Caki2 (cell line): ENCODE data around the gene AKR1B15. TPM values are rescaled to one million over a fixed set of nuclear protein-coding genes. Genes with fewer than 3 reads are reported as not detected.
"Not testable (repeated sequence)": the region's sequence is repeated elsewhere in the genome, so short reads cannot be mapped to it uniquely, and the experiment has no call there.

Source experiments
- DNase-seq: peaks from one replicate; pipeline ENCODE4 v3.0.0-alpha.2; 2015; ENCODE audit warnings: low read depth
- in situ Hi-C: cut with HindIII; loops from 2 replicates; pipeline ENCODE4 v1.10.0; 2016; ENCODE audit warnings: low sequenced_read_pairs, low pct_unique_long_range_greater_than_20kb, mixed read lengths
- total RNA-seq: library from RNA; depleted of rRNA; stranded (reverse); fragments of >200 nt; shearing (Covaris generic); gene quantifications from 2 replicates; pipeline ENCODE4 v1.2.3, GENCODE V29; 2014; ENCODE audit warnings: low replicate concordance; rRNA removed

AKR1B15 gene
- 0.72 and 4.3 TPM in 2 replicates for total RNA-seq

DNA sequence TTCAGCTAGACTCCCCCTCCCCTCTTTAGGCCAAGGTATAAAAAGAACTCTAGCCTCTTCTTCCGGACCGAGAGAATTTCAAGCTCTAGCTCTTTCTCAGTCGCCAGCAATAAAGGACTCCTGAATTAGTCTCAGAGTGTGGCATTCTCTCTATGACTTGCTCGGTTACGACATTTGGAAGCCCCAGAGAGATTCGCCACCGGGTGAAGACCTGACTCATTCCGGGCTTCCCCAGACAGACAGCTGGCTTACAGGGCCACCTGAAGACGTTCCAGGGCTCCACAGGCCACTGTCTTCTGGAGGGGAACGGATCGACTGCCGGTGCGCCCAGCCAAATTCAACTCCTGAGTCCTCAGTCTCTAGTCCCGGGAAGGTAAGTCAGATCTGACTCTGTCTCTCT is at the start of gene AKR1B15:
Gene AKR1B15 (plus strand): TSS at position 234 of the 400 bp plus-strand sequence. CDS start 15,510 bp downstream, outside the sequence.
- DNase-seq: peak; percentile 42
- in situ Hi-C loops: loop anchor here (10.0 kb wide), 1 partner anchor 56 kb away; no protein-coding TSS in a partner anchor

DNA sequence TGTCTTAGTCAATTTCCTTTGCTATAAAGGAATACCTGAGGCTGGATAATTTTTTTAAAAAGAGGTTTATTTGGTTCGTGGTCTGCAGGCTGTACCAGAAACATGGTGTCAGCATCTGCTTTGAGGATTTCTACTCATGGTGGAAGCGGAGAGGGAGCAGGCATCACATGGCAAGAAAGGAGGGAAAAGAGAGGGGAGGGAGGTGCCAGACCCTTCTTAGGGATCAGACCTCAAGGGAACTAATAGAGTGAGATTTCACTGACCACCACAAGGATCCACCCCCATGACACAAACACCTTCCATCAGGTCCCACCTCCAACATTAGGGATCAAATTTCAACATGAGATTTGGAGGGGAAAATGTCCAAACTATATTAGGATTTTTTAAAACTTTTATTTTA is 48.5 kb upstream of the AKR1B15 start:
- no peak for DNase-seq
- in situ Hi-C loops: no loop called here

DNA sequence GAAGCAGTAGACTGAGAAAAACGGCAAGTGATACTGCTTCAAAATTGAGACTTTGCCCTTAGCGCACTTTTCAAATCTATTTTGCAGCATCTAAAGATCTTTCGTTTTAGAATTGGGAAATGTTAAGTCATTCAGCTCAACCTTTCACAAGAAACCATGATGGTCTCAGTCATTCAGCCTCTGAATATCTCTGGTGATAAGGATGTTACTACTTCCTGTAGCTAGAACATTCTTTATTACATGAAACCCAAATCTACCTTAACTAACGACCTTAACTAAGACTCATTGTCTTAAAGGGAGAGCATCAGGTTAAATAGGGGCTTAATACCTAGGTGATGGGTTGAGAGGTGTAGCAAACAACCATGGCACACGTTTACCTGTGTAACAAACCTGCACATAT is 47.9 kb upstream of the AKR1B15 start:
- in situ Hi-C loops: no loop called here
- no peak for DNase-seq

DNA sequence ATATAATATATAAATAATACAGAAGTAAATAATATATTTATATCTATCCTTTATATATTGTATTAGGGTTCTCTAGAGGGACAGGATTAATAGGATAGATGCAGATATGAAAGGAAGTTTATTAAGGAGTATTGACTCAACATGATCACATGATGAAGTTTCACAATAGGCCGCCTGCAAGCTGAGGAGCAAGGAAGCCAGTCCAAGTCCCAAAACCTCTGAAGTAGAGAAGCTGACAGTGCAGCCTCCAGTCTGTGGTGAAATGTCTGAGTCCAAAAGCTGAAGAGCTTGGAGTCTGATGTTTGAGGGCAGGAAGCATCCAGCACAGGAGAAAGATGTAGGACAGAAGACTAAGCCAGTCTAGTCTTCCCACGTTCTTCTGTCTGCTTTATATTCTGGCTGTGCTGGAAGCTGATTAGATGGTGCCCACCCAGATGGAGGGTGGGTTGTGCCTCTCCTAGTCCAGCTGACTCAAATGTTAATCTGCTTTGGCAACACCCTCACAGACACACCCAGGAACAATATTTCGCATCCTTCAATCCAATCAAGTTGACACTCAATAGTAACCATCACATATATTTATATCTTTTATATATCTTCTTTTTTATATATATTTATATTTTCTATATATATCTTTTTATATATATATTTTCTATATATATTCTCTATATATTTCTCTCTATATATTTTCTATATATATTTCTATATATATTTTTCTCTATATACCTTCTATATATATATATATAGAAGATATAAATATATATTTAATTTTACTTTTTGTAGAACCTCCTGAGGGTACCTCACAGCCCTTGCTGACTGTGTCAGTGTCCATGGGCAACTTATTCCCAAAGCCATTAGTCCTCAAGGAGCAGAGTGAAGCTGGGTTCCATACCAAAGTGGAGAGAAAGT is 46.2 kb upstream of the AKR1B15 start:
- in situ Hi-C loops: no loop called here
- no peak for DNase-seq

DNA sequence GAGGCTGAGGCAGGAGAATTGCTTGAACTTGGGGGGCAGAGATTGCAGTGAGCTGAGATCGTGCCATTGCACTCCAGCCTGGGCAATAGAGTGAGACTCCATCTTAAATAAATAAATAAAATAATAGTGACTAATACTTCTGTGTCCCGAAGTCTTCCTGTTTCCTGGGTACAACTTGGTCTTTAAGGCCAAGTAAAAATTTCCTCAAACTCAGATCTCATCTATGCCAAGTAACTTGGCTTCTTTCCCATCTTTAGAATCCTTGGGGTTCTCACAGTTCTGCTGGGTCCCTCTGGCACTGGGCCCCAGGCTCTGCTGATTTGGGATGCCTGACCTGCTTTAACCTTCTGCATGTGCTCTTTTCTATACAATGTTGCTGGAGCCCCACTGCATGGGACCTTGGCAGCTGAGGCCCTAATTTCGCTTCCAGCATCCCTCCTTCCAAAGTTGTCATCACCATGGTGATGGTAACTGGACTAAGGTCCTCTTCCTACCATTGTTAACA is 44.2 kb upstream of the AKR1B15 start:
- DNase-seq: no peak
- in situ Hi-C loops: no loop called here

DNA sequence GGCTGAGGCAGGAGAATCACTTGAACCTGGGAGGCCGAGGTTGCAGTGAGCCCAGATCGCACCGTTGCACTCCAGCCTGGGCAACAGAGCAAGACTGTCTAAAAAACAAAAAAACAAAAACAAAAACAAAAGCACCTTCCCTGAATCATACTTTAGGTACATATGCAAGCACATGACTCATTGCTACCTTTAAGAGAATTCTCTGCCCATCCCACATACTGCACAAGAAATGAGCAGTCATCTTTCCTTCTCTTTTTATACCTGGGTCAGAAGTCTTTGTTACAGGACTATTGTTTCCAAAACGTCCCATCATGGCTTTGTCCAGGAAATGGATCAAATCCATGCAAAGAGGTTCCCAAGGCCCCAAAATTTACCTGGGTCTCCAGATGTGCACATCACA is 43.1 kb upstream of the AKR1B15 start:
- in situ Hi-C loops: no loop called here
- no peak for DNase-seq

DNA sequence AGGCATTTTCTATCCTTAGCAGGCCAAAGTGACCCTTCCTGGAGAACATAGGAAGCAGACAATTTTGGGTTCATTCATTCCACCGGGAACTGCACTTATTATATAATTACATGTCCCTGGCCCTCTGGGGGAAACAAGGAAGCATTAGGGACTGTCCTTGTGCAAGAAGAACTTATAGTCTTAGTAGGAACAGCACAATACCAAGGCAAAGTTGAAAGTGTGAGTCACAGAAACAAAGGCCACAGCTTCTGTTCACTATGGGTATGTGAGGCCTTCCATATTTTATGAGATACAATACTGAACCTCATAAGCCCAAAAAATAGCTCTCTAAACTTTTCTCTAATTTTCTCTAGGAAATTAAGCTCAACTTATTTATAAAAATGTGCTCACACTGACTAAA is 39.9 kb upstream of the AKR1B15 start:
- no peak for DNase-seq
- in situ Hi-C loops: no loop called here

DNA sequence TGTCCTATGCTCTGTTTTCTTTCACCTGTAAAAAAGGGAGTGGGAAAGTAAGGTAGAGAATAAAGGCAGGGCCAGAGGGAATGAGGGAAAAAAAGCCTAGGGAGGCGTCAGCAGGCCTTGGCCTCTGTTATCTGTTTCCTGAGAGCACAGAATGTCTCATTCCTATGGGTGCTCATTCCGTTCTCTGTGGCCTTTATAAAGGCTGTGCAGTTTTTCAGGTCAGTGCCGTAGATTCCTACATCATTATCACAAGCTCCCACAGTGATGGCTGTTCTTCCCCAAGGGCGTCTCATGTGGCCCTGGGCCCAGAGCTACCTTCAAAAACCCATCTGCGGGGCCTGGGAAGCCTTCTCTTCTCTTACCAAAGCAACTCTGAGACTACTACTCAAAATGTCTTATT is 38.3 kb upstream of the AKR1B15 start:
- no peak for DNase-seq
- in situ Hi-C loops: no loop called here

DNA sequence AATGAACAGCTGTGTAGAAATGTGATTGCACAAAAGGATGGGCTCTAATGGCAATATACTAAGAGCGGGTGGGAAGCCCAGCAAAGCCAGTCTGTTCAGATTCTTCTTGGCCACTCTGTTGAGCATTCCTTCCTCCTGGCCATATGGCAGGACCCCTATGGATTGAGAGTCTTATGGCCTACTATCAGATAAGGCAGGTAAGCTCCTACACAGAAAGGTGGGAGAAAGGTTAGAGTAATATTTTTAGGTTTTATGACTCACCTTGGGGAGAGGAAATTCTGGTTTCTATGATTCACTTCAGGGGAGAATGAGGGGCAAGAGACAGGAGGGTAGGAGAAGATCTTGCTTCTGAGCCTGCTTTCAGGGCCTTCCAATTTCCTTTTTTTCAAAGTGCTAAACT is 36.6 kb upstream of the AKR1B15 start:
- in situ Hi-C loops: no loop called here
- no peak for DNase-seq

DNA sequence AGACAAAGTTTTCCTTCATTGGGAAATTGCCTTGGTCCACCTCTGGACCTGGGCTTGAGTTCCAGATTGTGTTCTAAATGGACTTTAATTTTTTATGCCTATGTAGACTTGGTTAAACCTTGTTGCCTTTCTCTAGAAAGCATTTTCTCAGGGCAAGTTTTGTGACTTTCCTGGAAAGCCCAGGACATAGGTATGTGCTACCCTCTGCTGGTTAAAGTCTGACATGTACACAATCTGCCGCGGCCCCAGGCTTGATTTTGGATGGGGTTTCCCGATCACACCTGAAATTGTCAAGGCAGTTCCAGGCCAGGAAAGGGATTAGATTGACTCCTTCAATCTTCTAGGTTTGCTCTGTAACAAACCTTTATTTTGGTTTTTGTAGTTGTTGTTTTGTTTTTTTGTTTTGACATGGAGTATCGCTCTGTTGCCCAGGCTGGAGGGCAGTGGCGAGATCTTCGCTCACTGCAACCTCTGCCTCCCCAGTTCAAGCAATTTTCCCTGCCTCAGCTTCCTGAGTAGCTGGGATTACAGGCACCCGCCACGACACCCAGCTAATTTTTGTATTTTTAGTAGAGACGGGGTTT is 35.6 kb upstream of the AKR1B15 start:
- in situ Hi-C loops: no loop called here
- peak; percentile 55 for DNase-seq

DNA sequence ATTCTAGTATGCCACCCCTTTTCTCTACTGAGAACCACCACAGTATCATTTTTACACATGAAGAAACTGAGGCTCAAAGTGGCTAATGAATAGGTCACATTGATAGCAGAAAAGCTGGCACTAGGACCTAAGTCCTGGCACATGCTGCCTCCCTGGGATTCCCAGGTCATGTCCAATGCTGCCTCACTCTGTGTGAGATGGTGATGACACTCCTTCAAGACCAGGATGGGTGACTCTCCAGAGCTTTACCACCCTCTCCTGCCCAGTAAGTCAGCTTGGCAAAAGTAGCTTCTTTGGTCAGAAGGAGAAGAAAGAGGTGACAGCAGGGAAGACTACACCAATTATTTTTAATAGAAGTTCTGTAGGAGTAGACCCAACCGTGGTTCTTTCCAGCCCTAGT is 34.8 kb upstream of the AKR1B15 start:
- in situ Hi-C loops: no loop called here
- DNase-seq: no peak

DNA sequence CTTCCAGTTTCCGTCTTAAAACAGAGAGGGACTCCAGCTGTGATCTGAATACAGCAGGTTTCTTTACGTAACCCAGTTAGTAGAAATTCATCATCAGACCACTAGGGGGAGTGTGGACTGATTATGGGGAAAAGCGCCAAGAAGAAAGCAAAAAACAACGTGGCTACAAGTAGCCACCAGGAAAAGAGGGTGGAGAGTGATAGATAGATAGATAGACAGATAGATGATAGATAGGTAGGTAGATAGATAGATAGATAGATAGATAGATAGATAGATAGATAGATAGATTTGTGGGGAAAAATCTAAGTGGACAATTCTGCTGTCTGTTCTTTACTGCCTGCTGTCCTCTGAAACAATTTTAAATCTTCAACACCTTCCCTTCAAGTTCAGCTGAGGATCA is 34.2 kb upstream of the AKR1B15 start:
- in situ Hi-C loops: no loop called here
- DNase-seq: peak; percentile 78

DNA sequence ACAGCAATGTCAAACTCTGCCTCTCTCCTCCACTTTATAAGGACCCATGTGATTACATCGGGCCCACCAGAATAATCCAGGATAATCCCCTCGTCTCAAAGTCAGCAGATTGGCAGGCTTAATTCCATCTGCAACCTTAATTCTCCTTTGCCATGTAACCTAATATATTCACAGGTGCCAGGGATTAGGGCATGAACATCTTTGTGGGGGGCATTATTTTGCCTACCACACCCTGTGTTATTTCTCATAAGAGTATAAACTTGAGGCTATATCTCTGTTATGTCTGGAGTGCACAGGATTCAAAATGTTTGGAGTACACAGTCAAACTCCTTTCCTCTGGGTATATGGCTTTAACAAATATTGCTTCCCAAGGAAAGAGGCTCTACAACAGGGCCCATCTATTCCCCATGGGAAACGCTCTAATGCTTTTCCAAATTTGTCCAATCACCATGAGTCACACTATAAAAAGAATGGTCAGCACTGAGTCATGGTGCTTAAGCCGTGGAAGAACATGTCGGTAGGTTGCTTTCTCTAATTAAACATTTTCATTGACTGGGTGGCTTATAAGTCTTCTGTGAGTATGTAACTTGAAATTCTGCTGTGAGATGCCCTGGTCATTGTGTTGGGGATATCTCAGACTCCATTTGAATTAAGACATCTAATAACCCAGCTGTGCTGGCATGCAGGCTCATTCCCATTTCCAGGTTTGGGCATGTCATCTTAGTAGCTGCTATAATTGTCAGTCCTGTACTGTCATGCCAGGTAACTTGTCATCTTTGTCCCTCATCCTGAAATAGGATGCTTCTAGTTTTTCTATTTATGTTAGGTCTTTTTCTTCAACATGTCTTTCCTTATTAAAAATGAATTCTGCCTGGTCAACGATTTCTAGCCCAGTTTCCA is 33.1 kb upstream of the AKR1B15 start:
- DNase-seq: peak; percentile 83
- in situ Hi-C loops: no loop called here

DNA sequence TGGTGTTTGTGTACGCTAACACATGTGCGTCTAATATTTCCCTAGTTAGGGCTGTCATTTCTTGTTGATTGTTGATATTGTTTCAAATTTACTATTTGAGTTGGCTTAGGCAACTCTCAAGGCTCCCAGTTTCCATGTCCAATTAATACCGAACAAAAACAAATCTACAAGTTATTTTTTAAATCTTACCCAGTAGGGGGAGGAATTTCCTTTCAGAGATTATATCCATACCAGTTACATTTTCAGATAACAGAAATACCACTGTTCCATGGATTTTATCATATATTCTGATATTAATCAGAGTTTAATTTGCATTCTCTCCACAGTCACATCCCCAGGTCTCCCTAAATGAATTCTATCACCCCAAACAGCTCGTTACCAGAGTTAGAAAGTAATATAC is 28.8 kb upstream of the AKR1B15 start:
- in situ Hi-C loops: no loop called here

DNA sequence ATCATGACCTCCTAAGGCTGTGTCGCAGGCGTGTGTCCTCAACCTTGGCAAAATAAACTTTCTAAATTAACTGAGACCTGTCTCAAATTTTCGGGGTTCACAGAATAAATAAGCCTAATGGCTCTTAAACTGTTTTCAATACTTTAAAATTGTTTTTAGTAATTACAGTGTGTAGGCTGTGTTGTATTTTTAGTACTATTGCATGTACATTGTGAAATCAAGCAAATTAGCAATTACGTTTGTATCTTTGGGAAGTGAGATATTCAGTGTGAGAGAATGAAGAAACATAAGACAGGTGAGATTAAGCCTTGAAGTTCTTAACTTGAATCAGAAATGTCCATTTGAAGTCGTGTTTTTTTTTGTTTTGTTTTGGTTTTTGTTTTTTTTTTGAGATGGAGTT is 26.3 kb upstream of the AKR1B15 start:
- DNase-seq: no peak
- in situ Hi-C loops: no loop called here

More for the DNA sequence above, 28.8 kb upstream of the AKR1B15 start:
- DNase-seq: peak; percentile 22

DNA sequence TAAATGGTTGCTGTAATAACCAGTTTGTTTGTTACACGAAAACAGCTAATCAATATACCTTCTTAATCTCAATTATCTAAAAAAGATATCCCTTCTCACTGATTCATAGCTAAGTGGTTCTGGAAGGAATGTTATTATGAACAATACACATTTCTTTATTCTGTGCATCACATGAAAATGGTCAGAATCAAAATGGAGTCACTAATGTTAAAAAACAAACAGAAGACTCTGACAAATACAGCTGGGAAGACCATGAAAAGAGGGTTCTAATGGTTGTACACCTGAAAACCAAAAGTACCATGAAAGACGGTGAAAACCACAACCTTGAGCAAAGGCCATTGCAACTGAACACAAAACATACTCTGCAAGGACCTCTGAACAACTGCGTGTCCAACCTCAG is 23.5 kb upstream of the AKR1B15 start:
- in situ Hi-C loops, DNase-seq: not testable (repeated sequence)

DNA sequence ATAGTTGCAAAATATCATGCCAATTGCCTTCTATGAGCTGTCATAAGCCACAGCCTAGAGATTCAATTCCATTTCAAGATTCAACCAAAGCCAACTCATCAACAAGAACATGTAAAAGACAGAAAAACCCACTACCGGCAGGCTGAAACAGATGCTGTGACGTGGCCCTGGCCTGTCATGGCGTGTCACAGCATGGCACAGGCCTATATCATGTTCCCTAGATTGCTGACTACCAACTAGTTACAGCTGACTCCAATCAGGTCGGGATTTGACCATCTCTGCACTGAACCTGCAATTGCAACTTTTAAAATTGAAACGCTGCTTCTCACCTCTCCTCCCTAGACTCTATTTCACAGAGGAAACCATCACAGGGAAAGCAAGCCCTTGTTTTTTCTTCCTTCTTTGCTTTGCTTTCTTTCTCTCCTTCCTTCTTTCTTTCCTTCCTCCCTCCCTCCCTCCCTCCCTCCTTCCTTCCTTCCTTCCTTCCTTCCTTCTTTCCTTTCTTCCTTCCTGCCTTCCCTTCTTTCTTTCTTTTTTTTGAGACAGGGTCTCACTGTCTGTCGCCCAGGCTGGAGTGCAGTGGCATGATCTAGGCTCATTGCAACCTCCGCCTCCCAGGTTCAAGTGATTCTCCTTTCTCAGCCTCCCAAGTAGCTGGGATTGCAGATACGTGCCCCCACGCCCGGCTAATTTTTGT is 22.2 kb upstream of the AKR1B15 start:
- in situ Hi-C loops, DNase-seq: not testable (repeated sequence)

DNA sequence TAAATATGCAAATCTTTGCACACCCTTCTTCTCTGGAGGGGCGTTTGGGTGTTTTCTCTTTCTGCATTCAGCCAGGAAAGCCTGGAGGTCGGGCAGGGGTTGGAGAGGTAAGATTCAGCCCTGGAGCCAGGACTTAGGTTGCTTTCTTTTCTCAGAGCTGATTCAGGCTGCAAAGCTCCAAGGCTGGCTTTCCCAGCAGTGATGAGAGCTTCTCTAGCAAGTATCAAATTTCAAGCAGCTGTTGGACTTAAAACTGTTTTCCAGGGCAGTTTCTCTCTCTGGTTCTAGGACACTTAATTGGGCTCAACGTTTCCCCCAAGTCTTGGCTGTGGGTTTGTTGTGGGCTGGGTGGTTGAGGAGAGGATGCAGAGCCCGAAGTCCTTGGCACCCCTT is 20.9 kb upstream of the AKR1B15 start:
- in situ Hi-C loops: no loop called here
- no peak for DNase-seq
